Endothelial cell of umbilical vein (primary cell): Measurements from ENCODE around the gene CCR5. TPM values are rescaled to one million over a fixed set of nuclear protein-coding genes. Genes with fewer than 3 reads are reported as not detected.

Experiments used
- BruUV-seq: library from RNA; stranded (reverse); fragments of 400-500 nt; replicated peaks from 2 replicates; lab custom pipeline; 2021; lab: Mats Ljungman, UMichigan
- CTCF ChIA-PET: fragments of 300-600, 350-600 bp; sonication (Branson Sonifier 250); formaldehyde crosslinking; loops from one replicate; lab custom pipeline; 2021; ENCODE audit warnings: antibody characterized with exemption, inconsistent platforms; lab: Charles Lee
- POLR2A ChIA-PET: fragments of 300-600, 350-600 bp; sonication (Branson Sonifier 250); formaldehyde crosslinking; loops from one replicate; lab custom pipeline; 2021; ENCODE audit warnings: antibody characterized with exemption, inconsistent platforms; lab: Charles Lee
- DNase-seq: peaks from one replicate; pipeline ENCODE4 v3.0.0-alpha.2; 2011; ENCODE audit warnings: low read depth, low spot score
- FAIRE-seq: peaks from 2 replicates; lab custom pipeline; 2011; peaks lifted over from hg19 to GRCh38; lab: Jason Lieb, UNC
- H2AFZ ChIP-seq: 2 replicates; pipeline ENCODE4 v1.6.0; 2012; ENCODE audit warnings: low read depth, low read length, control low read depth, inconsistent platforms
- H3K27ac ChIP-seq: 2 replicates; pipeline ENCODE4 v1.5.1; 2011; ENCODE audit warnings: low read depth, mild to moderate bottlenecking, control low read depth, low read length, moderate library complexity; ENCODE audit not compliant: insufficient read depth
- H3K27me3 ChIP-seq, 2 experiments: 2 replicates each; pipeline versions ENCODE4 v1.6.0 to v1.6.1; 2011; ENCODE audit warnings: low read length in 2 of 2, mixed read lengths in 1 of 2; ENCODE audit not compliant: control insufficient read depth in 2 of 2, insufficient read depth in 2 of 2
- H3K36me3 ChIP-seq, 2 experiments: 2 replicates in 1 of 2; 3 replicates in 1 of 2; pipeline ENCODE4 v1.5.1; 2011; ENCODE audit warnings: low read length in 2 of 2, mild to moderate bottlenecking in 1 of 2, moderate library complexity in 1 of 2; ENCODE audit not compliant: control insufficient read depth in 2 of 2, insufficient read depth in 2 of 2; ENCODE audit errors: extremely low read depth in 1 of 2
- H3K4me1 ChIP-seq: 3 replicates; pipeline ENCODE4 v1.5.1; 2011; ENCODE audit warnings: mild to moderate bottlenecking, low read length; ENCODE audit not compliant: control insufficient read depth, insufficient read depth; ENCODE audit errors: extremely low read depth
- H3K4me2 ChIP-seq: 2 replicates; pipeline ENCODE4 v1.6.1; 2011; ENCODE audit warnings: low read length, control low read depth, mixed read lengths; ENCODE audit not compliant: insufficient read depth
- H3K4me3 ChIP-seq, 3 experiments: fragments of 200-600 bp in 1 of 3; sonication (generic), shearing (Covaris generic) in 1 of 3; replicated peaks in 1 of 3; 2 replicates each; pipeline ENCODE4 v1.5.1; 2011 to 2016; ENCODE audit warnings: control low read depth in 3 of 3, low read length in 3 of 3, mild to moderate bottlenecking in 2 of 3, inconsistent platforms in 1 of 3, low read depth in 1 of 3, moderate library complexity in 1 of 3; ENCODE audit not compliant: insufficient read depth in 1 of 3
- H3K79me2 ChIP-seq: 2 replicates; pipeline ENCODE4 v1.6.0; 2012; ENCODE audit warnings: low read length, inconsistent platforms; ENCODE audit not compliant: control insufficient read depth, insufficient read depth
- H3K9ac ChIP-seq: replicated peaks from 2 replicates; pipeline ENCODE3; 2011; ENCODE audit warnings: low read length, control low read depth; ENCODE audit not compliant: insufficient read depth; ENCODE audit errors: extremely low read depth
- H3K9me1 ChIP-seq: replicated peaks from 3 replicates; pipeline ENCODE4 v1.6.0; 2011; ENCODE audit warnings: mild to moderate bottlenecking, low read length; ENCODE audit not compliant: control insufficient read depth, insufficient read depth; ENCODE audit errors: extremely low read depth
- H3K9me3 ChIP-seq: replicated peaks from 2 replicates; pipeline ENCODE4 v1.5.1; 2012; ENCODE audit warnings: low read length, inconsistent platforms; ENCODE audit not compliant: control insufficient read depth, insufficient read depth
- H4K20me1 ChIP-seq: replicated peaks from 2 replicates; pipeline ENCODE3; 2011; ENCODE audit warnings: mild to moderate bottlenecking, low read length; ENCODE audit not compliant: control insufficient read depth, insufficient read depth; ENCODE audit errors: extremely low read depth
- EZH2 ChIP-seq: IDR thresholded peaks from 2 replicates; pipeline ENCODE4 v1.6.1; 2012; ENCODE audit warnings: borderline replicate concordance, low read depth, mild to moderate bottlenecking, moderate library complexity, low read length, inconsistent platforms; ENCODE audit not compliant: severe bottlenecking
- FOS ChIP-seq: IDR thresholded peaks from 2 replicates; pipeline ENCODE4 v1.6.1; 2011; ENCODE audit warnings: mild to moderate bottlenecking, low read length, moderate library complexity, borderline replicate concordance; ENCODE audit not compliant: insufficient read depth
- GATA2 ChIP-seq: IDR thresholded peaks from 2 replicates; pipeline ENCODE4 v1.7.0; 2011; ENCODE audit warnings: low read depth, mild to moderate bottlenecking, moderate library complexity, mixed read lengths, low read length; ENCODE audit not compliant: insufficient read length, insufficient read depth
- JUN ChIP-seq: IDR thresholded peaks from 2 replicates; pipeline ENCODE4 v1.6.1; 2011; ENCODE audit warnings: borderline replicate concordance, low read depth; ENCODE audit not compliant: insufficient read length, insufficient read depth
- MYC ChIP-seq: IDR thresholded peaks from one replicate; pipeline ENCODE4 v1.6.1; 2011; ENCODE audit warnings: mild to moderate bottlenecking, low read depth, low read length
- POLR2A ChIP-seq: IDR thresholded peaks from 2 replicates; pipeline ENCODE4 v1.6.1; 2012; ENCODE audit warnings: low read depth, mild to moderate bottlenecking, control low read depth, low read length
- POLR2AphosphoS5 ChIP-seq: IDR thresholded peaks from 2 replicates; pipeline ENCODE4 v1.6.1; 2012; ENCODE audit warnings: low read depth, mild to moderate bottlenecking, control low read depth, low read length, moderate library complexity; ENCODE audit not compliant: insufficient read depth
- dilution Hi-C: fragments of 300-500 bp; cut with MboI; formaldehyde crosslinking; loops from one replicate; pipeline ENCODE4 v1.15.0; 2019; ENCODE audit warnings: low sequenced_read_pairs; ENCODE audit not compliant: extremely low pct_ligation_motif_present
- intact Hi-C: fragments of 100-400 bp; cut with micrococcal nuclease; formaldehyde crosslinking; loops from one replicate; pipeline ENCODE4 v1.10.0; 2022
- polyA plus RNA-seq, 4 experiments: library from polyadenylated mRNA; depleted of rRNA in 3 of 4; stranded (reverse) in 3 of 4; unstranded in 1 of 4; fragments of >200 nt; gene quantifications; 2 replicates each; pipeline versions ENCODE4 v1.2.1 to v1.2.3, GENCODE V29; 2011 to 2012; ENCODE audit warnings: missing spikeins in 1 of 4
- total RNA-seq: library from RNA; stranded (reverse); gene quantifications from 2 replicates; pipeline ENCODE4 v1.2.3, GENCODE V29; 2021
- TF ChIP-seq, protein P1 (sequence below), 2 donors: IDR thresholded peaks; 1 replicate in 1 of 2; 2 replicates in 1 of 2; pipeline ENCODE4 v1.5.1; 2011; ENCODE audit warnings: low read length in 2 of 2, mild to moderate bottlenecking in 2 of 2, moderate library complexity in 2 of 2, control low read depth in 1 of 2, inconsistent platforms in 1 of 2, low read depth in 1 of 2; ENCODE audit not compliant: insufficient read depth in 1 of 2; ENCODE audit errors: extremely low read depth in 1 of 2
- TF ChIP-seq, protein P2 (sequence below): IDR thresholded peaks from 2 replicates; pipeline ENCODE4 v1.6.1; 2011; ENCODE audit not compliant: insufficient read depth, insufficient read length

The CCR5 gene
- total and polyA plus RNA-seq, 2 donors (not counting 3 experiments of a cell fraction or from before 2014, with no cell fraction given): not detected

DNA sequence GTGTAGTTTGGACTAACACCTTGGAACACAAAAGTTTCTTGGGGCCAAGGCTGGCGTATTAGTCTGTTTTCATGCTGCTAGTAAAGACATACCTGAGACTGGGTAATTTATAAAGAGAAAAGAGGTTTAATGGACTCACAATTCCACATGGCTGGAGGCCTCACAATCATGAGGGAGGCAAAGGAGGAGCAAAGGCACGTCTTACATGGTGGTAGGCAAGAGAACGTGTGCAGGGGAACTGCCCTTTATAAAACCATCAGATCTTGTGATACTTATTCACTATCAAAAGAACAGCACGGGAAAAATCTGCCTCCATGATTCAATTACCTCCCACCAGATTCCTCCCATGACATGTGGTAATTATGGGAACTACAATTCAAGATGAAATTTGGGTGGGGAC lies 26.3 kb upstream of the CCR5 start:
- Histone ChIP-seq H3K36me3 (no peaks in the 10 kb centered on the region), H3K27ac (no peak overlapping the region), H4K20me1 (no peaks in the 10 kb centered on the region), H3K4me2 (no peak overlapping the region), H3K79me2 (no peaks in the 10 kb centered on the region), H3K9ac (no peak overlapping the region), H2AFZ (no peak overlapping the region), H3K4me3 (no peak overlapping the region), H3K27me3 (peaks cover 3% of the 10 kb centered on the region in 2 experiments), H3K9me1 (no peaks in the 10 kb centered on the region), H3K9me3 (no peaks in the 10 kb centered on the region), H3K4me1 (no peaks in the 10 kb centered on the region)
- no peak for FAIRE-seq
- CTCF ChIA-PET: no interaction called here
- POLR2A ChIA-PET: no interaction called here
- intact Hi-C loops (no loop called here), dilution Hi-C loops (no loop called here)
- no TSS peak for BruUV-seq
- TF ChIP-seq, protein P1, sequence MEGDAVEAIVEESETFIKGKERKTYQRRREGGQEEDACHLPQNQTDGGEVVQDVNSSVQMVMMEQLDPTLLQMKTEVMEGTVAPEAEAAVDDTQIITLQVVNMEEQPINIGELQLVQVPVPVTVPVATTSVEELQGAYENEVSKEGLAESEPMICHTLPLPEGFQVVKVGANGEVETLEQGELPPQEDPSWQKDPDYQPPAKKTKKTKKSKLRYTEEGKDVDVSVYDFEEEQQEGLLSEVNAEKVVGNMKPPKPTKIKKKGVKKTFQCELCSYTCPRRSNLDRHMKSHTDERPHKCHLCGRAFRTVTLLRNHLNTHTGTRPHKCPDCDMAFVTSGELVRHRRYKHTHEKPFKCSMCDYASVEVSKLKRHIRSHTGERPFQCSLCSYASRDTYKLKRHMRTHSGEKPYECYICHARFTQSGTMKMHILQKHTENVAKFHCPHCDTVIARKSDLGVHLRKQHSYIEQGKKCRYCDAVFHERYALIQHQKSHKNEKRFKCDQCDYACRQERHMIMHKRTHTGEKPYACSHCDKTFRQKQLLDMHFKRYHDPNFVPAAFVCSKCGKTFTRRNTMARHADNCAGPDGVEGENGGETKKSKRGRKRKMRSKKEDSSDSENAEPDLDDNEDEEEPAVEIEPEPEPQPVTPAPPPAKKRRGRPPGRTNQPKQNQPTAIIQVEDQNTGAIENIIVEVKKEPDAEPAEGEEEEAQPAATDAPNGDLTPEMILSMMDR (IDR thresholded peaks at IDR 0.05; ENCODE audit: extremely low read depth in 1 of 2, insufficient read depth in 1 of 2, low read depth in 1 of 2, low read length in 2 of 2): no peak
- TF ChIP-seq POLR2A (no peak), EZH2 (no peak), MYC (no peak), POLR2AphosphoS5 (no peak), JUN (no peak), FOS (no peak), GATA2 (no peak)
- TF ChIP-seq, protein P2, sequence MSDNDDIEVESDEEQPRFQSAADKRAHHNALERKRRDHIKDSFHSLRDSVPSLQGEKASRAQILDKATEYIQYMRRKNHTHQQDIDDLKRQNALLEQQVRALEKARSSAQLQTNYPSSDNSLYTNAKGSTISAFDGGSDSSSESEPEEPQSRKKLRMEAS: no peak
- DNase-seq: no peak
